Smooth muscle cell (in vitro differentiated cells): ENCODE data around the gene MOK. TPM values are rescaled to one million over a fixed set of nuclear protein-coding genes. Genes with fewer than 3 reads are reported as not detected.
"Not testable (repeated sequence)": the region's sequence is repeated elsewhere in the genome, so short reads cannot be mapped to it uniquely, and the experiment has no call there.

Experiments
- DNase-seq: peaks from one replicate; lab custom pipeline; 2025; ENCODE audit not compliant: unreplicated experiment; lab: John Stamatoyannopoulos, UW
- H2AFZ ChIP-seq: fragments of 200-600 bp; sonication (generic); 2 replicates; pipeline ENCODE4 v1.6.0; 2016; ENCODE audit warnings: antibody characterized with exemption, low read depth, mild to moderate bottlenecking
- H3F3A ChIP-seq: fragments of 200-600 bp; sonication (generic); 2 replicates; pipeline ENCODE4 v1.6.0; 2017; ENCODE audit warnings: antibody characterized with exemption, low read depth
- H3K27ac ChIP-seq: fragments of 200-600 bp; sonication (generic); 2 replicates; pipeline ENCODE4 v1.5.1; 2016; ENCODE audit warnings: low read depth, mild to moderate bottlenecking
- H3K27me3 ChIP-seq: fragments of 200-600 bp; sonication (generic); 2 replicates; pipeline ENCODE4 v1.6.1; 2016; ENCODE audit warnings: low read depth, mild to moderate bottlenecking
- H3K36me3 ChIP-seq: fragments of 200-600 bp; sonication (generic); 2 replicates; pipeline ENCODE4 v1.5.1; 2016; ENCODE audit warnings: low read depth
- H3K4me1 ChIP-seq: fragments of 200-600 bp; sonication (generic); 2 replicates; pipeline ENCODE4 v1.5.1; 2016; ENCODE audit warnings: low read depth
- H3K4me2 ChIP-seq: fragments of 200-600 bp; sonication (generic); 2 replicates; pipeline ENCODE4 v1.6.0; 2016; ENCODE audit warnings: mild to moderate bottlenecking
- H3K4me3 ChIP-seq: fragments of 200-600 bp; sonication (generic); 2 replicates; pipeline ENCODE4 v1.5.1; 2016; ENCODE audit warnings: mild to moderate bottlenecking
- H3K79me2 ChIP-seq: fragments of 200-600 bp; sonication (generic); 2 replicates; pipeline ENCODE4 v1.6.0; 2016; ENCODE audit warnings: low read depth, mild to moderate bottlenecking
- H3K9ac ChIP-seq: fragments of 200-600 bp; sonication (generic); 2 replicates; pipeline ENCODE4 v1.6.0; 2016; ENCODE audit warnings: low read depth
- H3K9me3 ChIP-seq: fragments of 200-600 bp; sonication (generic); replicated peaks from 2 replicates; pipeline ENCODE4 v1.5.1; 2016; ENCODE audit warnings: low read depth
- H4K20me1 ChIP-seq: fragments of 200-600 bp; sonication (generic); 2 replicates; pipeline ENCODE4 v1.6.0; 2016; ENCODE audit warnings: low read depth
- WGBS: methylation state at CpG from one replicate; pipeline ENCODE4 v1.1.7; 2016; ENCODE audit warnings: low lambda C conversion rate; 5-methylcytosine and 5-hydroxymethylcytosine counted together
- polyA plus RNA-seq: library from polyadenylated mRNA; unstranded; fragments of >200 nt; fragmentation: Nextera tagmentation; extraction: Ambion mirVana; gene quantifications from 2 replicates; pipeline ENCODE4 v1.2.1, GENCODE V29; 2016
- total RNA-seq: library from RNA; depleted of rRNA; stranded (reverse); fragments of >200 nt; gene quantifications from 2 replicates; pipeline ENCODE4 v1.2.3, GENCODE V29; 2014
- TF ChIP-seq, protein P1 (sequence below): fragments of 200-600 bp; sonication (generic); IDR thresholded peaks from 2 replicates; pipeline ENCODE4 v1.5.1; 2017; ENCODE audit warnings: borderline replicate concordance, mild to moderate bottlenecking, antibody characterized with exemption; ENCODE audit not compliant: insufficient read depth, poor library complexity, severe bottlenecking

MOK gene
- total and polyA plus RNA-seq, 2 experiments from 2014 or later: 4.7 to 6.4 TPM

GRCh38 chr14:102333390-102333789, 28.4 kb upstream of the MOK start:
- Histone ChIP-seq H3K4me1 (no peaks in the 10 kb centered on the region), H3K79me2 (no peaks in the 10 kb centered on the region), H3K9ac (no peak overlapping the region), H3K9me3 (no peaks in the 10 kb centered on the region), H3K27me3 (no peaks in the 10 kb centered on the region), H3K36me3 (peaks cover 4% of the 10 kb centered on the region), H3K4me2 (no peak overlapping the region), H3K27ac (no peak overlapping the region), H3F3A (no peaks in the 10 kb centered on the region), H3K4me3 (no peak overlapping the region), H2AFZ (no peak overlapping the region), H4K20me1 (no peaks in the 10 kb centered on the region)
- DNase-seq: no peak
- 78% methylated on average over 7 of the region's 7 CpGs for WGBS
- TF ChIP-seq, protein P1, sequence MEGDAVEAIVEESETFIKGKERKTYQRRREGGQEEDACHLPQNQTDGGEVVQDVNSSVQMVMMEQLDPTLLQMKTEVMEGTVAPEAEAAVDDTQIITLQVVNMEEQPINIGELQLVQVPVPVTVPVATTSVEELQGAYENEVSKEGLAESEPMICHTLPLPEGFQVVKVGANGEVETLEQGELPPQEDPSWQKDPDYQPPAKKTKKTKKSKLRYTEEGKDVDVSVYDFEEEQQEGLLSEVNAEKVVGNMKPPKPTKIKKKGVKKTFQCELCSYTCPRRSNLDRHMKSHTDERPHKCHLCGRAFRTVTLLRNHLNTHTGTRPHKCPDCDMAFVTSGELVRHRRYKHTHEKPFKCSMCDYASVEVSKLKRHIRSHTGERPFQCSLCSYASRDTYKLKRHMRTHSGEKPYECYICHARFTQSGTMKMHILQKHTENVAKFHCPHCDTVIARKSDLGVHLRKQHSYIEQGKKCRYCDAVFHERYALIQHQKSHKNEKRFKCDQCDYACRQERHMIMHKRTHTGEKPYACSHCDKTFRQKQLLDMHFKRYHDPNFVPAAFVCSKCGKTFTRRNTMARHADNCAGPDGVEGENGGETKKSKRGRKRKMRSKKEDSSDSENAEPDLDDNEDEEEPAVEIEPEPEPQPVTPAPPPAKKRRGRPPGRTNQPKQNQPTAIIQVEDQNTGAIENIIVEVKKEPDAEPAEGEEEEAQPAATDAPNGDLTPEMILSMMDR: no peak

DNA sequence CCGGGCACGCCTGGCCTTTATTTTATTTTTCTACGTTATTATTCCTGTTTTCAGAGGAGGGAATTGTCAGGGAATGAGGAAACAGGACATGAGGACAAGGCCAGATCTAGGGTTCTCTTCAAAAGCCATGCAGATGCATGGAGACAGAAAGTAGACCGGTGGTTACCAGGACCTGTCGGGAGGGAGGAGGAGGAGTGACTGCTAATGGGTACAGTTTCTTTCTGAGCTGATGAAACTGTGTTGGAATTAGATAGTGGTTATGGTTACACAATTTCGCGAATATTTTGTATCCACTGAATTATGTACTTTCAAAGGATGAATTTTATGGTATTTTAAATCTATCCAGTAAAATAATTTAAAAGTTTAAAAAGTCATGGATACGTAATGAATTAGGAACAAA, 25.8 kb upstream of the MOK start:
- Histone ChIP-seq H3K27me3 (no peaks in the 10 kb centered on the region), H3K4me1 (no peaks in the 10 kb centered on the region)
- TF ChIP-seq, protein P1: no peak

DNA sequence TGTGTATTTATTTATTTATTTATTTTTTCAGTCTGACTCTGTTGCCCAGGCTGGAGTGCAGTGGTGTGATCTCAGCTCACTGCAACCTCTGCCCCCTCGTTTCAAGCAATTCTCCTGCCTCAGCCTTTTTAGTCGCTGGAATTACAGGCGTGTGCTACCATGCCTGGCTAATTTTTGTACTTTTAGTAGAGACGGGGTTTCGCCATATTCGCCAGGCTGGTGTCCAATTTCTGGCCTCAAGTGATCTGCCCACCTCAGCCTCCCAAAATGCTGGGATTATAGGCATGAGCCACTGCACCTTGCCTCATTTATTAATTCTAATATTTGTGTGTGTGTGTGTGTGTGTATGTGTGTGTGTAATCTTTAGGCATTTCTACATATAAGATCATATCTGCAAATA, 24.4 kb upstream of the MOK start:
- not testable (repeated sequence) for H3K79me2 ChIP-seq, H2AFZ ChIP-seq

More for the DNA sequence above, 25.8 kb upstream of the MOK start:
- no peak for DNase-seq
- Histone ChIP-seq H3F3A (no peaks in the 10 kb centered on the region), H3K4me2 (no peak overlapping the region), H3K4me3 (no peak overlapping the region), H3K27ac (no peak overlapping the region), H3K9ac (no peak overlapping the region), H2AFZ (no peak overlapping the region), H3K79me2 (no peaks in the 10 kb centered on the region), H4K20me1 (no peaks in the 10 kb centered on the region), H3K36me3 (no peaks in the 10 kb centered on the region), H3K9me3 (no peaks in the 10 kb centered on the region)
- 92% methylated on average over 8 of the region's 8 CpGs for WGBS

GRCh38 chr14:102326583-102326982, 21.6 kb upstream of the MOK start:
- no peak for DNase-seq
- H3K4me3 ChIP-seq: no peak overlapping the region
- no peaks in the 10 kb centered on the region for H3K79me2 ChIP-seq
- H2AFZ ChIP-seq: no peak overlapping the region
- 96% methylated on average over 14 of the region's 14 CpGs for WGBS
- H3F3A ChIP-seq: no peaks in the 10 kb centered on the region
- no peaks in the 10 kb centered on the region for H3K4me1 ChIP-seq
- no peaks in the 10 kb centered on the region for H4K20me1 ChIP-seq
- H3K4me2 ChIP-seq: no peak overlapping the region
- H3K9ac ChIP-seq: no peak overlapping the region
- no peaks in the 10 kb centered on the region for H3K9me3 ChIP-seq
- no peaks in the 10 kb centered on the region for H3K36me3 ChIP-seq
- TF ChIP-seq, protein P1: no peak
- H3K27me3 ChIP-seq: no peaks in the 10 kb centered on the region
- no peak overlapping the region for H3K27ac ChIP-seq

More for the DNA sequence above, 24.4 kb upstream of the MOK start:
- H3K4me3 ChIP-seq, H3K9ac ChIP-seq, H3K27ac ChIP-seq, H3K36me3 ChIP-seq, H3K4me2 ChIP-seq, H4K20me1 ChIP-seq, H3K9me3 ChIP-seq, H3K4me1 ChIP-seq, H3K27me3 ChIP-seq, DNase-seq, H3F3A ChIP-seq: not testable (repeated sequence)
- 95% methylated on average over 6 of the region's 6 CpGs for WGBS
